ENCODE data around the gene FHL2. TPM values are rescaled to one million over a fixed set of nuclear protein-coding genes. Genes with fewer than 3 reads are reported as not detected.

FHL2 gene
- total and polyA plus RNA-seq, 2 experiments from 2014 or later = 612 to 1,288 TPM

- Histone ChIP-seq H3K27me3 (no peaks in the 10 kb centered on the region), H3K36me3 (peaks cover 16% of the 10 kb centered on the region), H3K27ac (peak overlapping the region; percentile 83), H3K9me3 (ENCODE audit: low read depth) (no peaks in the 10 kb centered on the region), H3K4me3 (peak overlapping the region; percentile 66), H3K4me1 (ENCODE audit: low read depth) (peaks cover 42% of the 10 kb centered on the region)
- peak in 1 of 2 donors; percentile 66 for DNase-seq (ENCODE audit: low read depth in 1 of 2, low spot score in 1 of 2)
- no peak for TF ChIP-seq CTCF (IDR thresholded peaks at IDR 0.05; ENCODE audit: low read depth, low read length)
These were observed 38.9 kb upstream of the FHL2 start for GRCh38 chr2:105437708-105438103.

- H3K4me3 ChIP-seq = peak overlapping the region; percentile 66
- DNase-seq (ENCODE audit: low read depth in 1 of 2, low spot score in 1 of 2) = peak in 1 of 2 donors; percentile 73
- peaks cover 26% of the 10 kb centered on the region for H3K36me3 ChIP-seq
- H3K9me3 ChIP-seq (ENCODE audit: low read depth) = no peaks in the 10 kb centered on the region
- TF ChIP-seq CTCF (IDR thresholded peaks at IDR 0.05; ENCODE audit: low read depth, low read length) = no peak
- peak overlapping the region; percentile 81 for H3K27ac ChIP-seq
- no peaks in the 10 kb centered on the region for H3K27me3 ChIP-seq
- H3K4me1 ChIP-seq (ENCODE audit: low read depth) = peaks cover 34% of the 10 kb centered on the region
These were observed 33.9 kb upstream of the FHL2 start for GRCh38 chr2:105432749-105433148.

GRCh38 chr2:105432044-105432399 lies 33.2 kb upstream of the FHL2 start:
- DNase-seq (ENCODE audit: low read depth in 1 of 2, low spot score in 1 of 2) = no peak
- Histone ChIP-seq H3K27ac (peak overlapping the region; percentile 81), H3K36me3 (peaks cover 26% of the 10 kb centered on the region), H3K9me3 (ENCODE audit: low read depth) (no peaks in the 10 kb centered on the region), H3K4me1 (ENCODE audit: low read depth) (peaks cover 41% of the 10 kb centered on the region), H3K27me3 (no peaks in the 10 kb centered on the region), H3K4me3 (peak overlapping the region; percentile 66)
- no peak for TF ChIP-seq CTCF (IDR thresholded peaks at IDR 0.05; ENCODE audit: low read depth, low read length)

- no peaks in the 10 kb centered on the region for H3K27me3 ChIP-seq
- no peaks in the 10 kb centered on the region for H3K9me3 ChIP-seq (ENCODE audit: low read depth)
- peaks cover 26% of the 10 kb centered on the region for H3K36me3 ChIP-seq
- H3K4me1 ChIP-seq (ENCODE audit: low read depth) = peaks cover 44% of the 10 kb centered on the region
- DNase-seq (ENCODE audit: low read depth in 1 of 2, low spot score in 1 of 2) = peak in 1 of 2 donors; percentile 74
- TF ChIP-seq CTCF (IDR thresholded peaks at IDR 0.05; ENCODE audit: low read depth, low read length) = no peak
- no peak overlapping the region for H3K4me3 ChIP-seq
- peak overlapping the region; percentile 81 for H3K27ac ChIP-seq
These were observed 32.7 kb upstream of the FHL2 start for GRCh38 chr2:105431367-105432043.

- peaks cover 34% of the 10 kb centered on the region for H3K4me1 ChIP-seq (ENCODE audit: low read depth)
- no peak for TF ChIP-seq CTCF (IDR thresholded peaks at IDR 0.05; ENCODE audit: low read depth, low read length)
- DNase-seq (ENCODE audit: low read depth in 1 of 2, low spot score in 1 of 2) = no peak
- no peaks in the 10 kb centered on the region for H3K27me3 ChIP-seq
- peaks cover 14% of the 10 kb centered on the region for H3K36me3 ChIP-seq
- H3K9me3 ChIP-seq (ENCODE audit: low read depth) = no peaks in the 10 kb centered on the region
- peak overlapping the region; percentile 81 for H3K27ac ChIP-seq
- no peak overlapping the region for H3K4me3 ChIP-seq
These were observed 29.7 kb upstream of the FHL2 start for GRCh38 chr2:105428387-105429018.
